Mesendoderm (in vitro differentiated cells): ENCODE data around the gene DDX46.

Experiments used
- DNase-seq: peaks from one replicate; pipeline ENCODE4 v3.0.0; 2013
- H2AK5ac ChIP-seq: 2 replicates; pipeline ENCODE4 v1.6.1; 2013; ENCODE audit warnings: low read length, inconsistent platforms
- H2BK120ac ChIP-seq: 2 replicates; pipeline ENCODE4 v1.6.1; 2013; ENCODE audit warnings: low read depth, mild to moderate bottlenecking, low read length, moderate library complexity, mixed read lengths
- H2BK15ac ChIP-seq: replicated peaks from 2 replicates; pipeline ENCODE4 v1.6.1; 2013; ENCODE audit warnings: low read depth, mild to moderate bottlenecking, moderate library complexity
- H2BK5ac ChIP-seq: 2 replicates; pipeline ENCODE4 v1.6.1; 2013; ENCODE audit warnings: low read length, inconsistent platforms
- H3K18ac ChIP-seq: 2 replicates; pipeline ENCODE4 v1.6.1; 2013; ENCODE audit warnings: mild to moderate bottlenecking, low read length, mixed read lengths
- H3K23ac ChIP-seq: one replicate; pipeline ENCODE4 v1.6.1; 2013; ENCODE audit warnings: low read length
- H3K27ac ChIP-seq: 2 replicates; pipeline ENCODE4 v1.5.1; 2013; ENCODE audit warnings: low read depth, mild to moderate bottlenecking, inconsistent platforms, low read length, moderate library complexity
- H3K27me3 ChIP-seq: 2 replicates; pipeline ENCODE4 v1.6.1; 2013; ENCODE audit warnings: low read length, control low read depth, mild to moderate bottlenecking, inconsistent platforms; ENCODE audit not compliant: insufficient read depth, poor library complexity
- H3K36me3 ChIP-seq: 2 replicates; pipeline ENCODE4 v1.6.1; 2013; ENCODE audit warnings: low read length, inconsistent platforms; ENCODE audit not compliant: control insufficient read depth, insufficient read depth
- H3K4ac ChIP-seq: one replicate; pipeline ENCODE4 v1.6.1; 2013; ENCODE audit warnings: low read depth, mild to moderate bottlenecking, low read length, moderate library complexity
- H3K4me1 ChIP-seq: 2 replicates; pipeline ENCODE4 v1.6.1; 2013; ENCODE audit warnings: low read depth, low read length, inconsistent platforms; ENCODE audit not compliant: control insufficient read depth
- H3K4me2 ChIP-seq: 2 replicates; pipeline ENCODE4 v1.6.1; 2013; ENCODE audit warnings: low read length
- H3K4me3 ChIP-seq: 2 replicates; pipeline ENCODE4 v1.5.1; 2013; ENCODE audit warnings: mild to moderate bottlenecking, low read length
- H3K56ac ChIP-seq: one replicate; pipeline ENCODE4 v1.6.1; 2013; ENCODE audit warnings: low read length
- H3K79me1 ChIP-seq: 2 replicates; pipeline ENCODE4 v1.6.1; 2013; ENCODE audit warnings: low read length, inconsistent platforms
- H3K79me2 ChIP-seq: 2 replicates; pipeline ENCODE4 v1.6.1; 2013; ENCODE audit warnings: mild to moderate bottlenecking, low read length; ENCODE audit not compliant: control insufficient read depth, insufficient read depth
- H3K9ac ChIP-seq: 2 replicates; pipeline ENCODE4 v1.6.1; 2013; ENCODE audit warnings: low read length, inconsistent platforms
- H4K5ac ChIP-seq: one replicate; pipeline ENCODE4 v1.6.1; 2013; ENCODE audit warnings: low read length
- H4K8ac ChIP-seq: one replicate; pipeline ENCODE4 v1.6.1; 2013; ENCODE audit warnings: low read depth, mild to moderate bottlenecking, control low read depth, low read length, moderate library complexity
- WGBS: extraction: QIAGEN DNeasy Blood & Tissue Kit; methylation state at CpG from one replicate; pipeline ENCODE4 v1.1.7; 2013; ENCODE audit warnings: low lambda C conversion rate, missing lambda C conversion rate; ENCODE audit not compliant: insufficient coverage; ENCODE audit errors: extremely low coverage; 5-methylcytosine and 5-hydroxymethylcytosine counted together

Gene DDX46

DNA sequence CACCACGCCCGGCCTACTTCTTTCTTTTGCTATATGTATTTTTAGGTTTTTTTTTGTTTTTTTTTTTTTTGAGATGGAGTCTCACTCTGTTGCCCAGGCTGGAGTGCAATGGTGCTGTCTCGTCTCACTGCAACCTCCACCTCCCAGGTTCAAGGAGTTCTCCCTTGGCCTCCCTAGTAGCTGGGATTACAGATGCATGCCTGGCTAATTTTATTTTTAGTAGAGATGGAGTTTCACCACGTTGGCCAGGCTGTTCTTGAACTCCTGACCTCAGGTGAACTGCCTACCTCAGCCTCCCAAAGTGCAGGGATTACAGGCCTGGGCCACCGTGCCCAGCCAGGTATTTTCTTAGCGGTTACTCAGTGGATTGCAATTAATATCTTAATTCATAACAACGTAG, 63.3 kb downstream of the DDX46 start:
- Histone ChIP-seq H2AK5ac (no peak overlapping the region), H4K5ac (no peak overlapping the region), H3K4me1 (no peaks in the 10 kb centered on the region), H3K27ac (no peak overlapping the region), H3K79me2 (no peaks in the 10 kb centered on the region), H3K27me3 (no peaks in the 10 kb centered on the region), H3K9ac (no peak overlapping the region), H4K8ac (no peak overlapping the region), H3K4me3 (no peak overlapping the region), H2BK5ac (no peak overlapping the region), H3K4ac (no peak overlapping the region), H3K79me1 (no peaks in the 10 kb centered on the region), H2BK120ac (no peak overlapping the region), H3K18ac (no peak overlapping the region), H3K4me2 (no peak overlapping the region), H3K56ac (no peak overlapping the region), H3K23ac (no peak overlapping the region), H3K36me3 (peaks cover 3% of the 10 kb centered on the region), H2BK15ac (no peak overlapping the region)
- no peak for DNase-seq
- no CpG with 5 or more reads among the region's 7 CpGs for WGBS

DNA sequence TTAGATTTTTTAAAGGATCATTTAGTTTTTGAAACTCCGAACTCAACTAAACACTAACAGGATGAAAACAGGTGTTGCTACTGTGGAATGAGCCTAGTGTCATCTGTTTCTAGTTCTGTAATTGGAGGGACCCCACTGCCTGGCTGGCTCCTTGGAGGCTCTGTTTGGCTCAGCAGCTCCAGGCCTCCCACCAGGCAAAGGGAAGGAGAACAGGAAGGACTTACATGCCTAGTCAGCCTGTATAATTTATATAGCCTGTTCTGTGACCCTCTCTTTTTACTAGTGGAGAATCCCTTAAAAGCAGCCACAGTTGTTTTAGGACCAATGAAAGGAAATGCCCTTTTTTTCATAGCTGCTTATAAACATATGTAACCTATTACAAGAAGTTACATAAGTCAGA, 66.1 kb downstream of the DDX46 start:
- Histone ChIP-seq H4K8ac (no peak overlapping the region), H3K9ac (no peak overlapping the region), H4K5ac (no peak overlapping the region), H3K4ac (no peak overlapping the region), H3K27me3 (no peaks in the 10 kb centered on the region), H2BK15ac (no peak overlapping the region), H3K56ac (no peak overlapping the region), H2BK120ac (no peak overlapping the region), H3K36me3 (peaks cover 2% of the 10 kb centered on the region), H3K4me1 (no peaks in the 10 kb centered on the region), H3K79me2 (no peaks in the 10 kb centered on the region), H2BK5ac (no peak overlapping the region), H2AK5ac (no peak overlapping the region), H3K27ac (no peak overlapping the region), H3K18ac (no peak overlapping the region), H3K23ac (no peak overlapping the region), H3K4me3 (no peak overlapping the region), H3K79me1 (no peaks in the 10 kb centered on the region), H3K4me2 (no peak overlapping the region)
- WGBS, result no CpG with 5 or more reads among the region's 1 CpG
- DNase-seq, result no peak

DNA sequence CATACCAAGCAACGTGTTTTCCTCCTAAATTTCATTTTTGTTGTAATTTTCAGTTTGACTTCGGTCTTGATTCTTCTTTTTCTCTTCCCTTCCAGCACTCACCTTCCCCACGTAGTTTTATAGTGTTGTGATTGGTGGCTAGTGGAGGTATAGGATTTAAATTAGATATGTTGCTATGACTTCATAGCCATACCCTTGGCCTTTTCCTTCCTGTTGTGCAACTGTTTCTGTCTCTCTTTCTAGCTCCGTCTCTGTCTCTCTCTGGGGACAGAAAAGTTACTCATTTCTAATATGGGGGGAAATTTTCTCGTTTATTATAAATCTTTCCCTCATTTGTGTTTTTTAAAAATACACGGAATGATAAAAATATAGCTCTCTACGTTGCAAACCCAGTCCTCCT, 66.6 kb downstream of the DDX46 start:
- H2BK120ac ChIP-seq, result no peak overlapping the region
- H2BK15ac ChIP-seq, result no peak overlapping the region
- no peak for DNase-seq
- WGBS, result no CpG with 5 or more reads among the region's 7 CpGs
- no peak overlapping the region for H3K4me3 ChIP-seq
- H3K23ac ChIP-seq, result no peak overlapping the region
- H3K4me1 ChIP-seq, result no peaks in the 10 kb centered on the region
- H3K56ac ChIP-seq, result no peak overlapping the region
- H3K79me2 ChIP-seq, result no peaks in the 10 kb centered on the region
- H3K4me2 ChIP-seq, result no peak overlapping the region
- H3K4ac ChIP-seq, result no peak overlapping the region
- no peak overlapping the region for H3K27ac ChIP-seq
- no peak overlapping the region for H4K5ac ChIP-seq
- no peak overlapping the region for H4K8ac ChIP-seq
- no peak overlapping the region for H2BK5ac ChIP-seq
- no peak overlapping the region for H3K18ac ChIP-seq
- H2AK5ac ChIP-seq, result no peak overlapping the region
- H3K27me3 ChIP-seq, result no peaks in the 10 kb centered on the region
- no peak overlapping the region for H3K9ac ChIP-seq
- H3K79me1 ChIP-seq, result no peaks in the 10 kb centered on the region
- peaks cover 2% of the 10 kb centered on the region for H3K36me3 ChIP-seq

DNA sequence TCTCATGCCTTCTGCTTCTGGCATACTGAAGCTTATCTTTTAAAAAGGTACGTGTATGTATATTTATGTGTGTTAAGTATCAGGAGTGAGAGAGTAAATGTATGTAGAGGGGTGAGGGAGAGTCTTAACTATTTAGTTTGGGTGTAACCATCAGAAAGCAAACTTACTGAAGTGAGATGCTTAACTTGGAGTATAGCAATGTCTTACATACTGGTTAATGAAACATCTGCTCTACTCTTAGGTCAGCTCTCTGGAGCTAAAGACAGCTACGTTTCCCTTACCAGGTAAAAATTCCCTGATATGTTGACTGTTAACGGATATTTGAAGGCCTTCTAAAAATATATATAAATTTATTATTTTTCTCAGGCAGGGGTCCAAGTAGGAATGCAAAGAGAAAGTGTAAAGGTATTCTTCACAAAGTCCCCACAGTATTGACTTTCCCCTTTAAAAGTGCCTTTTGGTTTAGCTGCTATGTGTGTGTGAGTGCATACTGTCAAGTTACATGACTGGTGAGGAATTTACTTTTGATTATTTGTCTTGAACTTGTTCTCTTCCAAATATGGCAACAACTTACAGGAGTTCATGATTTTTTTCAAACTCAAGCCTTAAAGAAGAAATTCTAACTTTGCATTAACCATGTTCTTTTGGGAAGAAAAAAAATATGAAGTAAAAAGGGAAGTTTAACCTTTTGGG, 74.9 kb downstream of the DDX46 start:
- 100% methylated on average over 1 of the region's 3 CpGs for WGBS
- Histone ChIP-seq H2BK5ac (no peak overlapping the region), H3K79me1 (no peaks in the 10 kb centered on the region), H3K27me3 (no peaks in the 10 kb centered on the region), H3K4me1 (no peaks in the 10 kb centered on the region), H3K4ac (no peak overlapping the region), H3K9ac (no peak overlapping the region), H4K5ac (no peak overlapping the region), H3K4me3 (no peak overlapping the region), H2BK120ac (no peak overlapping the region), H3K4me2 (no peak overlapping the region), H3K56ac (no peak overlapping the region), H2AK5ac (no peak overlapping the region), H3K79me2 (no peaks in the 10 kb centered on the region), H3K18ac (no peak overlapping the region), H4K8ac (no peak overlapping the region), H2BK15ac (no peak overlapping the region), H3K23ac (no peak overlapping the region), H3K36me3 (no peaks in the 10 kb centered on the region), H3K27ac (no peak overlapping the region)
- DNase-seq, result no peak

DNA sequence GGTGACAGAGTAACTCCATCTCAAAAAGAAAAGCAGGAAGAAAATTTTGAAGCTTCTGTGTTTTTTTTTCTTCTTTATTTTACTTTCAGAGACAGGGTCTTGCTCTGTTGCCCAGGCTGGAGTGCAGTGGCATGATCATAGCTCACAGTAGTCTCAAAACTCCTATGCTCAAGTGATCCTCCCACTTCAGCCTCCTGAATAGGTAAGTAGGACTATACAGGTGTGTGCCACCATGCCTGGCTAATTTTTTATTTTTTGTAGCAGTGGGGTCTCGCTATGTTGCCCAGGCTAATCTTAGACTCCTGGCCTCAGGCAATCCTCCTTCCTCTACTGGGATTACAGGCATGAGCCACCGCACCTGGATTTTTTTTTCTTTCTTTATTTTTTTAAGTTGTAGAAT, 77.0 kb downstream of the DDX46 start:
- no peak overlapping the region for H2BK120ac ChIP-seq
- DNase-seq, result no peak
- no peak overlapping the region for H3K4me2 ChIP-seq
- H3K56ac ChIP-seq, result no peak overlapping the region
- no peaks in the 10 kb centered on the region for H3K4me1 ChIP-seq
- H4K5ac ChIP-seq, result no peak overlapping the region
- H3K27me3 ChIP-seq, result no peaks in the 10 kb centered on the region
- H3K9ac ChIP-seq, result no peak overlapping the region
- no peak overlapping the region for H2BK5ac ChIP-seq
- no peak overlapping the region for H3K23ac ChIP-seq
- H3K18ac ChIP-seq, result no peak overlapping the region
- no peak overlapping the region for H3K4me3 ChIP-seq
- no peaks in the 10 kb centered on the region for H3K79me1 ChIP-seq
- H3K4ac ChIP-seq, result no peak overlapping the region
- no peak overlapping the region for H4K8ac ChIP-seq
- no peaks in the 10 kb centered on the region for H3K79me2 ChIP-seq
- no peak overlapping the region for H3K27ac ChIP-seq
- no peak overlapping the region for H2AK5ac ChIP-seq
- H2BK15ac ChIP-seq, result no peak overlapping the region
- H3K36me3 ChIP-seq, result peaks cover 3% of the 10 kb centered on the region
- no CpG with 5 or more reads among the region's 2 CpGs for WGBS

DNA sequence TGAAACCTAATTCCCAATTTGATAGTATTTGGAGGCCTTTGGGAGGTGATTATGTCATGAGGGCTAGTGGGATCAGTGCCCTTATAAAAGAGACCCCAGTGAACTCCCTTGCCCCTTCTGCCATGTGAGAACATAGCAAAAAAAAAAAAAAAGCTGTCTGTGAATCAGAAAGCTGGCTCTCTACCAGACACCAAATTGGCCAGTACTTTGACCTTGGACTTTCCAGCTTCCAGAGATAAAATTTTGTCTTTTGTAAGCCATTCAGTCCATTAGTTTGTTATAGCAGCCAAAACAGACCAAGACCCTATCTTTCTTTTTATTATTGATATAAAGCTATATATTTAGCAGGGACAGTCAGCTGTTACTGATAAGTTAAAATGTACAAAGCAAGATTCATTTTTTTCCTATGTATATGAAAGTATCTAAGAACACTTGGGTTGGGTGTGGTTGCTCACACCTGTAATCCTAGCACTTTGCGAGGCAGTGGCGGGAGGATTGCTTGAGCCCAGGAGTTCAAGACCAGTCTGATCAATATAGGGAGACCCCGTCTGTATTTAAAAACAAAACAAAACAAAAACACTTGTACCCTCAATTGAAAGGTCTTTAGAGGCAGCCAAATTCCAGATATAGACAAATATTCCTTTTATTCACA, 79.1 kb downstream of the DDX46 start:
- no peak overlapping the region for H2AK5ac ChIP-seq
- DNase-seq, result no peak
- no peak overlapping the region for H2BK5ac ChIP-seq
- peaks cover 3% of the 10 kb centered on the region for H3K36me3 ChIP-seq
- no peak overlapping the region for H2BK15ac ChIP-seq
- no peak overlapping the region for H3K9ac ChIP-seq
- H4K5ac ChIP-seq, result no peak overlapping the region
- H3K27me3 ChIP-seq, result no peaks in the 10 kb centered on the region
- no peaks in the 10 kb centered on the region for H3K79me1 ChIP-seq
- no peaks in the 10 kb centered on the region for H3K79me2 ChIP-seq
- WGBS, result no CpG with 5 or more reads among the region's 3 CpGs
- H3K18ac ChIP-seq, result no peak overlapping the region
- H3K4me3 ChIP-seq, result no peak overlapping the region
- no peak overlapping the region for H3K4ac ChIP-seq
- H3K23ac ChIP-seq, result no peak overlapping the region
- H4K8ac ChIP-seq, result no peak overlapping the region
- H3K27ac ChIP-seq, result no peak overlapping the region
- H2BK120ac ChIP-seq, result no peak overlapping the region
- no peak overlapping the region for H3K4me2 ChIP-seq
- H3K56ac ChIP-seq, result no peak overlapping the region
- no peaks in the 10 kb centered on the region for H3K4me1 ChIP-seq
